Memory B cell (primary cell): ENCODE measurements around the gene ABCE1.

Experiments used
- ATAC-seq: fragments of 150-1000 bp; cut with Tn5 transposase; 2 replicates; pipeline ENCODE4 v1.10.0; 2021; ENCODE audit warnings: low read depth, mild to moderate bottlenecking, moderate library complexity
- DNase-seq, 2 donors: peaks; one replicate each; pipeline ENCODE4 v3.0.0; 2022; ENCODE audit warnings: low spot score in 2 of 2
- H3K27ac Mint-ChIP-seq: one replicate; pipeline ENCODE4 v1.8.0; 2022; ENCODE audit warnings: mild to moderate bottlenecking, moderate library complexity, mixed read lengths
- H3K27me3 Mint-ChIP-seq: one replicate; pipeline ENCODE4 v1.8.0; 2022; ENCODE audit warnings: mixed read lengths
- H3K36me3 Mint-ChIP-seq: one replicate; pipeline ENCODE4 v1.8.0; 2022; ENCODE audit warnings: mild to moderate bottlenecking, mixed read lengths
- H3K4me1 Mint-ChIP-seq: one replicate; pipeline ENCODE4 v1.8.0; 2022; ENCODE audit warnings: mixed read lengths
- H3K4me3 Mint-ChIP-seq: one replicate; pipeline ENCODE4 v1.8.0; 2022; ENCODE audit warnings: mild to moderate bottlenecking, moderate library complexity, mixed read lengths
- H3K9me3 Mint-ChIP-seq: one replicate; pipeline ENCODE4 v1.8.0; 2022; ENCODE audit warnings: mixed read lengths

Gene ABCE1

GRCh38 chr4:145176641-145177432 lies 78.7 kb downstream of the ABCE1 start:
- Mint-ChIP-seq H3K9me3 (no peaks in the 10 kb centered on the region), H3K4me3 (peak overlapping the region; percentile 92), H3K4me1 (peaks cover 39% of the 10 kb centered on the region), H3K36me3 (peaks cover 9% of the 10 kb centered on the region), H3K27ac (peak overlapping the region; percentile 97), H3K27me3 (no peaks in the 10 kb centered on the region)
- DNase-seq (no peak), ATAC-seq (no peak)

GRCh38 chr4:145177511-145177905 lies 79.4 kb downstream of the ABCE1 start:
- H3K4me3 Mint-ChIP-seq: peak overlapping the region; percentile 92
- DNase-seq: no peak

GRCh38 chr4:145177906-145178538 lies 79.9 kb downstream of the ABCE1 start:
- H3K27ac Mint-ChIP-seq: peak overlapping the region; percentile 97
- ATAC-seq (no peak), DNase-seq (no peak)
- peaks cover 6% of the 10 kb centered on the region for H3K36me3 Mint-ChIP-seq
- no peaks in the 10 kb centered on the region for H3K9me3 Mint-ChIP-seq
- no peaks in the 10 kb centered on the region for H3K27me3 Mint-ChIP-seq
- H3K4me3 Mint-ChIP-seq: peak overlapping the region; percentile 92
- peaks cover 32% of the 10 kb centered on the region for H3K4me1 Mint-ChIP-seq

More at GRCh38 chr4:145177511-145177905, 79.4 kb downstream of the ABCE1 start:
- Mint-ChIP-seq H3K9me3 (no peaks in the 10 kb centered on the region), H3K27me3 (no peaks in the 10 kb centered on the region), H3K36me3 (peaks cover 6% of the 10 kb centered on the region), H3K4me1 (peaks cover 36% of the 10 kb centered on the region), H3K27ac (peak overlapping the region; percentile 97)
- no peak for ATAC-seq

- peak overlapping the region; percentile 97 for H3K27ac Mint-ChIP-seq
- no peaks in the 10 kb centered on the region for H3K27me3 Mint-ChIP-seq
- DNase-seq: peak in 1 of 2 donors; percentile 17
- H3K9me3 Mint-ChIP-seq: no peaks in the 10 kb centered on the region
- peak overlapping the region; percentile 92 for H3K4me3 Mint-ChIP-seq
- H3K36me3 Mint-ChIP-seq: peaks cover 3% of the 10 kb centered on the region
- H3K4me1 Mint-ChIP-seq: peaks cover 32% of the 10 kb centered on the region
- no peak for ATAC-seq
These were observed 80.7 kb downstream of the ABCE1 start for GRCh38 chr4:145178740-145179280.
